ENCODE data around the gene MASP1.
"Not testable (repeated sequence)": the region's sequence is repeated elsewhere in the genome, so short reads cannot be mapped to it uniquely, and the experiment has no call there.

The MASP1 gene

GRCh38 chr3:187222801-187223200 lies 68.7 kb downstream of the MASP1 start:
- no peak for FAIRE-seq

DNA sequence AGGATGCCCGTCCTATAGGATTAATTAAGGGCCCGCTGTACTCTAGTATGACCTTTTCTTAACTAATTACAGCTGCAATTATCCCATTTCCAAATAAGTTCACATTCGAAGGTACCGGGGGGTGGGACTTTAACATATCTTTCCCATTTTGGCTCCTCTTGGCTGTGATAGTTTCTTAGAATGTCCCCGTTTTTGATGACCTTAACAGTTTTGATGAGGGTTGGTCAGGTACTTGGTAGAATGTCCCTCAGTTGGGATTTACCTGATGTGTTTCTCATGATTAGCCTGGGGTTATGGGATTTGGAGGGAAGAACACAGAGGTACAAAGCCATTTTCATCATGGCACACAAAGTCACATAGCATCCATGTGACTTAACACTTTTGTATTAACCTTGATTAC lies 76.1 kb downstream of the MASP1 start:
- no peak for FAIRE-seq

DNA sequence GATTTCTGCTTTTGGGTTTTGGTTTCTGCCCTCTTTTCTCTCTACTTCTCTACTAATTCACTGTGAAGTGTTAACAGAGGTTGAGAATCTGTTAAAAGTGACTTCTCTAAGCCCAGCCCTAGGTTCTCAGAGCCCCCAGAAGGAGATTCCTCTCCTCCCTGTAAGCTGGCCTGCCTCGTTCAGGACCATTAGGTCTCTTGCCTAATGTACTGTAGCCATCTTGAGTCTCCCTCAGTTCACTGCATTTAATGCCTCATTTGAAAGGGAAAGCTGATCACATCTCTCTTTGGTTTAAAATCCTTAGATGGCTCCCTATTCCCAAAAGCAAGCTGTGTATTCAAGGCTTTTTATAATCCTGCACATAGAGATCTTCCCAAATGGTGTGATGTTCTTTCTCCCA lies 77.9 kb downstream of the MASP1 start:
- FAIRE-seq: no peak

DNA sequence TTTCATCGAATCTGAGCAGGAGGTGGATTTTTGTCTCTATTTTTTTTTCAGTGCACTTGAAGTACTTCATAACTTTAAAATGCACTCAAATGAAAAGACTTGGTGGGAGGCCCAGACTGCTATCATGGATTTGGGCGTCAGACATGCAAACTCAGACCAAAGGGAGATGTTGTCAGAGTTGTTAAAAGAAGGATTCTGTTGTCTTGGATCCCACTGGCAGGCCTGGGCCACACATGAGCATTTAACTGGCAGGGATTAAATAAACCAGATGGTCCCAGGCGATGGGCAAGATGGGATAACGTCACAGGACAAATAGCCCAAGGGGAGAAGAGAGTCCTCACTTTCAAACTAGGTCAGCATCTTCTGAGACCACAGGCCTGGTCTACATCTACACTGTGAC lies 78.8 kb downstream of the MASP1 start:
- FAIRE-seq: no peak

GRCh38 chr3:187212196-187212545 lies 79.4 kb downstream of the MASP1 start:
- FAIRE-seq: no peak

DNA sequence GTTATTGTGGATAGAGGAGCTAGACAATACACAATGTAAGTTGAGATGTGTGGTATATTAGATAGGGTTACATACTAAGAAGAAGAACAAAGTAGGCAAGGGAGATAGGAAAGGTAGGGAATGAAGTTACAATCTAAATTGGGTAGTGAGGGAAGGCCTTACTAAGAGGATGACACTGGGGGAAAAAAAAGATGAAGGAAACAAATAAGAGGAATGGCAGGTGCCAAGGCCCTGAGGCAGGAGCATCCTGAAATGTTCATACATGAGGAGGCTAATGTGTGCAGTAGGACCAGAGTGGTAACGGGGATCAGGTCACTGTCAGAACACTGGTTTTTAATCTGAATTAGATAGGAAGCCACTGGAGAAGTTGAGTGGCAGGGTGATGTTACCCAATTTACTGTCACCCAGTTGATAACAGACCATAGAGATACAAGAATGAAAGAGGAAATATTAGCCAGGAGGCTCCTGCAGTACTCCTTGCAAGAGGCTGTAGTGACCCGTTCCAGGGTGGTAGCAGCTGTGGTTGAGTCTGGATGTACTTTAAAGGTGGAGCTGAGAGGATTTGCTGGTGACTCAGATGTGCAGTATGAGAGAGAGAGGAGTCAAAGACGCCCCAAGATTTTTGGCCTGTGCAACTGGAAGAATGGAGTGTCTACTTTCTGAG lies 79.9 kb downstream of the MASP1 start:
- FAIRE-seq: no peak

GRCh38 chr3:187210545-187211327 lies 80.8 kb downstream of the MASP1 start:
- FAIRE-seq: no peak

DNA sequence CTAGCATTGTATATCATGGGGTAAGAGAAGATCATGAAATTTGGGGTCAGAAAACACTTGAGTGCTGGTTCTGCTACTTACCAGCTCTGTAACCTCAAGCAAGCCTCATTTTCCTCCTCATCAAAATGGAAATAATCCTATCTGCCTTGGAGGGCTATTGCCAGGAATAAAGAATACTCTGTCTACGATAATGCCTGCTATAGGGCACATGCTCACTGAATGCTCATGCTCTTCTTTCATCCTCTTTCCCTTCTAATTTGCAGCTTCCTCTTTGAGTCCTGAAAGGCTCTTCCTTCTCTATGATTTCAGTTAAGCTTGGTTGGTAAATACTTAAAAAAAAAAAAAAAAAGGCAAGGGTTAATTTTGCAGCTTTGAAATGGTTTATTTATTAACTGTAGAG lies 81.4 kb downstream of the MASP1 start:
- no peak for FAIRE-seq

GRCh38 chr3:187209491-187209890 lies 82.0 kb downstream of the MASP1 start:
- no peak for FAIRE-seq

DNA sequence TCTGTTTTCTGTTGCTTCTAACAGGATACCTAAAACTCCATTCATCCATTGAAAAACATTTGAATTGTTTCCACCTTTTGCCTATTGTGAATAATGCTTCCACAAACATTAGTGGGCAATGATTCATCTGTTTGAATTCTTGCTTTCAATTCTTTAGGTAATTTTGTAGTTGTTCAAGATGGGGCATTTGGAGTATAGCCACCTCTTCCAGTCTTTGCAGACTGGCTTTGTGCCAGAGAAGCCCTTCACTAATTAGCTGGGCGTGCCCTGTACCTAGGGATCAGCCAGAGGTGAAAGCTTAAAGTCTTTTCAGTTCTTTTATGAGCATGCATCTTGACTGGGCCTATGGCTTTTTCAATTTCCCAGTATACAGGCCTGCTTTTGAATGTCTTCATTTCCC lies 83.4 kb downstream of the MASP1 start:
- FAIRE-seq: no peak

DNA sequence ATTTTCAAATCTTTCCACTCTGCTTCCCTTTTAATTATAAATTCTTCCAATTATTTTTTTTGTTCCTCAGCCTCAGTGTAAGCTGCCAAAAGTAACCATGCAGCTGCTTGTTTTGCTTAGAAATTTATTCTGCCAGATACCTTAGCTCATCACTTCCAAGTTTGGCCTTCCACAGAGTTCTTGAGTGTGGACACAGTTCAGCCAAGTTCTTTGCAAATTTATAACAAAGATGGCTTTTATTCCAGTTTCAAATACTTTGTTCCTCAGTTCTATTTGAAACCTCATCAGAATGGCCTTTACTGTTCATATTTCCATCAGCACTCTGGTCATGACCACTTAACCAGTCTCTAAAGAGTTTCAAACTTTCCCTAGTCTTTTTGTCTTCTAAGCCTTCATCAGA lies 83.9 kb downstream of the MASP1 start:
- no peak for FAIRE-seq

DNA sequence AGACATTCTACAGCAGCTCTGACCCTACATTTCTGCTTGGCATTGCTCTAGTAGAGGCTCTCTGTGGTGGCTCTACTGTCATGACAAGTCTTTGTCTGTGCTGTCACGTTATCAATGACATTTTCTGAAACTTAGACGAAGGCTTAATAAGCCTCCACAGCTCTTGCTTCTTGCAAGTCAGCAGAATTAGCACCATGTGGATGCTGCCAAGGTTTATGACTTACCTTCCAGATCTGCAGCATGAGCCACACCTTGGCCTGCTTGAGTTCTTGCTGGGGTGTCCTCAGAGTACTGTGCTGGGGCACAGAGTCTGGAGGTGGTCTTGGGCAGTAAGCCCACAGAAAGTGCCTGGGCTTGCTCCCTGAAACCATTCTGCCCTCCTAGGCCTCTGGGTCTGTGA lies 84.5 kb downstream of the MASP1 start:
- no peak for FAIRE-seq

- FAIRE-seq: no peak
Observed at GRCh38 chr3:187205683-187206082, 85.9 kb downstream of the MASP1 start.

DNA sequence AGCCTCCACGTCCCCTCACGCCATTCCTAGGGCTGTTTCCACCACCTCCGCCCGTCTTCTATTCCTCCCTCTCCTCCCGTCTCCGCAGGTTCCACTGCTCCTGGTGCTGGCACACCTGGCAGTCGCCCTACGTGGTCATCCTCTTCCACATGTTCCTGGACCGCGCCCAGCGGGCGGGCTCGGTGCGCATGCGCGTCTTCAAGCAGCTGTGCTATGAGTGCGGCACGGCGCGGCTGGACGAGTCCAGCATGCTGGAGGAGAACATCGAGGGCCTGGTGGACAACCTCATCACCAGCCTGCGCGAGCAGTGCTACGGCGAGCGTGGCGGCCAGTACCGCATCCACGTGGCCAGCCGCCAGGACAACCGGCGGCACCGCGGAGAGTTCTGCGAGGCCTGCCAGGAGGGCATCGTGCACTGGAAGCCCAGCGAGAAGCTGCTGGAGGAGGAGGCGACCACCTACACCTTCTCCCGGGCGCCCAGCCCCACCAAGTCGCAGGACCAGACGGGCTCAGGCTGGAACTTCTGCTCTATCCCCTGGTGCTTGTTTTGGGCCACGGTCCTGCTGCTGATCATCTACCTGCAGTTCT lies 92.0 kb downstream of the MASP1 start:
- not testable (repeated sequence) for FAIRE-seq

GRCh38 chr3:187198490-187198889 lies 93.0 kb downstream of the MASP1 start:
- FAIRE-seq: no peak

GRCh38 chr3:187197335-187197649 lies 94.2 kb downstream of the MASP1 start, which contains the start of gene RTP1:
RTP1 (plus strand) TSS chr3:187197486; CDS start chr3:187197516, 30 bp downstream.
- no peak for FAIRE-seq

DNA sequence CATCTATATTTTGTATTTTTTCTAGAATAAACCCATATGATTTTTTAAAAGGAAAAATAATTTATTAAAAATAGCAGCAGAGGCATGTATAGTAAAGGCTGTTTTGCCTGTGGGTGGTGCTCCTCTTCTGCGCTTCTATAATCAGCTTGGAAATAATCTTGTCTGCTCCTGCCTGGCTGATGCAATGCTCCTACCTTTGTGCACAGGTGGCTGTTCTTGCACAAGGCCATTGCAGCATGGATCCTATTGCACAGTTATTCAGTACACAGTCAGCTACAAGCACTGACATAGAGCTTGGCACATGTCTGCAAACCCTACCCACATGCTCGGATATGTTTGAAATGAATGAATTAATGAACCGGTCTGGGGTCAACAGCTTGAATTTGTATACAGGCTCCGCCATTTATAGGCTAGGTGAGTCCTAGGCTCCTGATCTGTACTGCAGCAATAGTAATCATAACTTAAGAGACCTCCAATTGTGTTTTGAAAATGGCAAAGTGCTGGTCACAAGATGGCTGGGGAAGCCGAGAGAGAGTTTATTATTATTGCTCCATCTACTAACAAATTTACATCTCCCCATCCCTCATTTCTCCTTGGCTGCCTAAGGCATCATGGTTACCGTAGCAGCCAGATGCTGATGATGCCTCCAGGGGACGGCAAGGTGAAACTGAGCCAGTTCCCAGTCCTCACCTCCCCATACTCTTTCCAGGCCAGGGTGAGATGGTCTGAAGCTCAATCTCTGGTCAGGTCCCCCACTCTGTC lies 94.8 kb downstream of the MASP1 start:
- no peak for FAIRE-seq

DNA sequence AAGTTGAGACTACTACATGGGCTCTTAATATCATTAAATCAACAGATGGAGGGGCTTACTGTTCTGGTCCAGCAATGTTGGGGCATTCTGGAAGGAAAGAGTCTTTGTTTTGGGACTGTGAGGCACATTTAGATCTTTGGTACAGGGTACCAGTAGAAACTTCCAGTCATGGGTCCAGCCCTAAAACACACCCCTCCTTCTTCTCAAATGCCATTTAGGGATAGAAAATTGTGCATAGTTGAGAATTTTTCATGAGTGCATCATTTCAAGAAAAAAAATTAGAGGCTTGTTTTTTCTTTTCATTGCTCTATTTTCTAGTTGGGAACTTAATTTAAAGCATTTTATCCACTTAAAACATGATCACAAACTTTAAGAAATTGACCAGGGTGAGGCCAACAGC lies 98.4 kb downstream of the MASP1 start:
- FAIRE-seq: no peak

GRCh38 chr3:187191271-187191670 lies 100.3 kb downstream of the MASP1 start:
- no peak for FAIRE-seq

DNA sequence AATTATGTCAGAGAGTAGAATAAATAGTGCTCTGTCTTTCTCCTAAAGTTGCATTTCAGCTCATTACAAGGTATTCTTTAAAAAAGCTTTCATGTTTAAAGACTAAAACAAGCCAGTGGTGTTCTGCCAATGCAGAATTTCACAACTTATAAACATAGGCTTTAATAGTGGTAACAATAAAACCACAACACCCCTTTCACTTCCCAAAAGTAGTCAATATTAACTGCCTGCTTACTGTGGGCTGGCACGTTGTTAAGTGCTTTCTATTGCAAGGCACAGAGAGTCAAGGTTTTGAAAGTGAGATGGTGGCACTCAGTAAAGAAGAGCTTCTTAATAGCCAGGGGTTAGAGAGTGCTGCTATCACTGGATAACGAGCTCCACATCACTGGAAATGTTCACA lies 102.6 kb downstream of the MASP1 start:
- FAIRE-seq: no peak

DNA sequence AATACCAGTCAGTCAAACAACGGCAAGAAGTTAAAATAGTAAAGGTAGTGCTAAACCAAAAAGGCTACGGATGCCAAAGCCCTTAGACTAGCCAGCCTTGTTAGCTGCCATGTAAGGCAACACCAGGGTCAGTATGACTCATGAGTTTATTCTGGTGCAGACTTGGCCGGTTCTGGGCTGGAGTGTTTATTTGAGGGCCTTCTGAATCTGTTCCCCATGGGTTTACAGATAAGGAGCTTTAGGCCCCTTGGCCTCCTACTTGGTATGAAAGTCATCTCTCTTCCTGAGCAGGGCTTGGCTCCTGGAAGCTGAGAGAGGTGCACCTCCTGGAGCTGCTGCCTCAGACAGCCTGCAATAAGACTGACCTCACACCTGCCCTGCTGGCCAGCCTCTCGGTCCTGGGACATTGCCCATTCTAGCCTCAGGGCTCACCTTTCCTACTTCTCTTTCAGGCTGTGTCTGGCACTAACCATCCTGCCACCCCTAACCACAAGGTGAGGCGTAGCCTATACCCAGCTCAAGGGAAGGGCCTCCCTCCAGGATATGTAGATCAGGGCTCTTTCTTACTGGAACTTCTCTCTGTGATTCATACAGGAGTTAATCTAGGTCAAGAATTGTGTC lies 104.6 kb downstream of the MASP1 start:
- no peak for FAIRE-seq

DNA sequence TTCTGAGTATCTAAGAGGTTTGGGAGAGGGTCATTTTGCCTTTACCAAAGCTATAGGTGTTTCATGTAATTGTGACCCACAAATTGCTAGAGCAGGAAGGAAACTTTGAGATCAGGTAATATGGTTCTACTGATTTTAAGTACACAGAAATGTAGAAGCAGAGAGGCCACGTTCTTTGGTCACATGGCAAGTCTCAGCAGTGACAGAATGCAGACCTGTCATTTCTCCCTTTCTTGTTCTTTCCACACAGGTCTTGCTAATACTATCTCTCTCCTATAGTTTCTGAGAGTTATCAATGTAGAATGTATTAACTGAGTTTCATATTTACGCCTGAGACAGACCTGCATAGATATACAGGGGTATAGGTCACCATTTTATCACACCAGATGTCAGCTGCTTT lies 105.2 kb downstream of the MASP1 start:
- FAIRE-seq: no peak

GRCh38 chr3:187185759-187186158 lies 105.8 kb downstream of the MASP1 start:
- FAIRE-seq: no peak
